M059J (cell line): Measurements from ENCODE around the gene VPS52. TPM values are rescaled to one million over a fixed set of nuclear protein-coding genes. Genes with fewer than 3 reads are reported as not detected.
A peak's percentile ranks its signal among the peaks of the same experiment; 100 is the strongest.
"Not testable (repeated sequence)": the region's sequence is repeated elsewhere in the genome, so short reads cannot be mapped to it uniquely, and the experiment has no call there.

Source experiments
- DNase-seq: peaks from one replicate; pipeline ENCODE4 v3.0.0-alpha.2; 2012; ENCODE audit warnings: low read depth
- total RNA-seq: library from RNA; depleted of rRNA; stranded (reverse); fragments of >200 nt; shearing (Covaris generic); gene quantifications from 2 replicates; pipeline ENCODE4 v1.2.3, GENCODE V29; 2014

Gene VPS52
- total RNA-seq, 1 experiment from 2014 or later = 45.3 TPM

DNA sequence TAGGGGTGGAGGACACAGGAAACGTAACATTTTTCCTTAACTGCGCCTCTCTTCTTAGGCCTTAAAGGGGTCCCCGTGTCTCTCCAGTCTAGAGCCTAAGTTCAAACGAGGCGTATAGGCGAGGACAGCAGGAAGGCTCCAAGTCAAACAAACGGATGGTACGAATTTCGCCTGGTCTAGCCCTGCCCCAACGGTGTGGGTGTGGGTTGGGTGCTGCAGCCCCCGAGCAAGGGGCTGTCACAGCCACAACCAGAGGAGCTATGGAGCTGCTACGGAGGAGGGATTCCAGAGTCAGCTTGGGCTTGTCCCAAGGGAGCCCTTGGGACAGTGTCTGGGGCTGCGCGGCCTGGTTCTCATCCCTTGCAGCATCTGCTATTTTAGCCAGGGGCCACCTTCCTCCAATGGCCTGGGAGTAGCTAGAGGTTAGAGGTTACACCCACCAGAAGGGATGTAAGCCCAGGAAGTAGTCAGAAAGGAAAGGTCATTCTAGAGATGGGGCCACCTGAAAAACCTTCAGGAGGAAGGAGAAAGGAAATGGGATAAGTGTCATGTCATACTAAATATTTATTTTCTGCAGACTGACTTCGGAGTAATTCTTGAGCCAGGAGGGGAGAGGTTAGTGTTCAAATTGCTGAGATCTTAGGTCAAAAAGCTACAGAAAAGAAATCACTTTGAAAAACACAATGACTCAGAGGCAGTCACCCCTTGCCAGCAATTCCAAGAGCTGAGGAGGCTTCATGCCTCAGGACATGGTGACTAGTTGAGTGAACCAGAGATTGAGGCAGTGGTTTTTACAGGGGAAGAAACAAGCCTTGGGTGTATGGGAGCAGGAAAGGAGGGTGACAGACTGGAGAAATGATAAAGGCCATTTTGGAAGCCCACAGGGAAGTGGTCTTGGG, 21.7 kb downstream of the VPS52 start:
- peak; percentile 99 for DNase-seq

- DNase-seq = peak; percentile 100
These were observed 22.5 kb downstream of the VPS52 start for GRCh38 chr6:33248932-33249731.

DNA sequence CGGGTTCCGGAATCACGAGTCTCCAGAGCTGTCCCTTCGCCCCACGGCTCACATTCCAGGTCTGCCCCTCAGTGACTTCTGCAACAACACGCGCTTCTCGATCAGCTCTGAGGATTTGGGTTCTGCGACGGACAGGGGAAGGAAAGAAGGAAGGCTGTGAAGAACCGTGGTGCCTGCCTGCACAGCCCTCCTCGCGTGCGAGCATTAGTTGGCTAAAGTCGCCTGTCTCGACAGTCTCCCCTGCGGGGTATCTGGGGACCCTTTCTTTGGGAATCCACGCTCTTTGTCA, 23.1 kb downstream of the VPS52 start:
- peak; percentile 80 for DNase-seq

- DNase-seq = peak; percentile 91
These were observed 23.6 kb downstream of the VPS52 start for GRCh38 chr6:33247977-33248642.

GRCh38 chr6:33243476-33243875, 28.2 kb downstream of the VPS52 start:
- DNase-seq = no peak

GRCh38 chr6:33241968-33242367, 29.7 kb downstream of the VPS52 start:
- no peak for DNase-seq

- DNase-seq = no peak
These were observed 33.9 kb downstream of the VPS52 start for GRCh38 chr6:33237741-33238140.

DNA sequence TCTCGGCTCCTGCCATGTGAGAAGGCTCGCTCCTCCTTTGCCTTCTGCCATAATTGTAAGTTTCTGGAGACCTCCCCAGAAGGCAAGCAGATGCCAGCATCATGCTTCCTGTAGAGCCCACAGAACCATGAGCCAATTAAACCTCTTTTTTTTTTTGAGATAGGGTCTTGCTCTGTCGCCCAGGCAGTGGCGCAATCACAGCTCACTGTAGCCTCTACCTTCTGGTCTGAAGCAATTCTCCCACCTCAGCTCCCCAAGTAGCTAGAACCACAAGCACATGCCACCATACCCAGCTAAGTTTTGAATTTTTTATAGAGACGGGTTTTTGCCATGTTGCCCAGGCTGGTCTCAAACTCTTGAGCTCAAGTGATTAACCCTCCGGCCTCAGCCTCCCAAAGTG, 34.8 kb downstream of the VPS52 start:
- DNase-seq = no peak

DNA sequence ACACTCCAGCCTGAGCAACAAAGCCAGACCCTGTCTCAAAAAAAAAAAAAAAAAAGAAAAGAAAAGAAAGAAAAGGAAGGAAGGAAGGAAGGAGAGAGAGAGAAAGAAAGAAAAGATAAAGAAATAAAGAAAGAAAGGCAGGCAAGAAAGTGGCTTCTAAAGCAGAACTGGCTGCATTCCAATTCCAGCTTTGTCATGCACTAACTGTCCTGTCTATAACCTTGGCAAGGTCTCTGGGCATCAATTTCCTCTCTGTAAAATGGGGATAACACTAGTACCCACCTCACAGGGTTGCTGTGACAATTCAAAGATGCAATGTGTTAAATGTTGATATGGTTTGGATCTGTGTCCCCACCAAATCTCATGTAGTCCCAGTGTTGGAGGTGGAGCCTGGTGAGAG, 35.3 kb downstream of the VPS52 start:
- no peak for DNase-seq

DNA sequence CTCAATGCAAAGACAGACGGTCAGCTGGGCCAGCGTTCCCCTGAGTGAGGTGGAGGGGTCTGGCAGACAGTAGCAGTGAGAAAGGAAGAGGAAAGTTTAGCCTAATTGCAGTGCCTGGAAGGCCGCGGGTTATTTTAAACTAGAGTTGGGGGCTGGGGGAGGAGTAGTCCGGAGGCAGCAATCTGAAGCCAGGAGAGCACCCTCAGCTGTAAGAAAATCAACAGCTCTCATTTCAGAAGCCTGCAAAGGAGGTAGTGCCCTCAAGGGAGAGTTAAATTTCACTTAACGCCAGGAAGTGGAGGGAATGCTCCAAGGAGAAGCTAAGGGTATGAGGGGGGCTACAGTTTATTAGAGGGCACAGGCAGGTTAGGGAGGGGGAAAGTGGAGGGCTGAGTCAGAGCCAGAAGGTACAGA, 36.4 kb downstream of the VPS52 start:
- DNase-seq = no peak

GRCh38 chr6:33226503-33227120, 45.1 kb downstream of the VPS52 start:
- not testable (repeated sequence) for DNase-seq

DNA sequence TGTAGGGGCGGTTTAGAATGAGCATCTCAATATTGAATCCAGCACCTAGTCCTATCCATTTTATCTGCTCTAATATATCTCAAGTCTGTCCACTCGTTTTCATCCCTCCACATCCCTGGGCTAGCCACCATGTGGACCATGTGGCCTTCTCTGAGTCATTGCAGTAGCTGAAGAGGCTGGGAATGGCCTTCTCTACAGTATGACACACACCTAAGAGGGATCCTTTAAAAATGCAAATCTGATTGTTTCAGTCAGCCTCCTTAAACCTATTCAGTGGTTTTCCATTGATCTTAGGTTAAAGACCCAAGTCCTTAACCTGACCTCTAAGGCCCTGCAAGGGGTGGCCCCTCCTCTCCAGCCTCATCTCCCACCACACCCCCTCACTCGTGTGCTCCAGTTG, 54.0 kb downstream of the VPS52 start:
- DNase-seq = peak; percentile 57

DNA sequence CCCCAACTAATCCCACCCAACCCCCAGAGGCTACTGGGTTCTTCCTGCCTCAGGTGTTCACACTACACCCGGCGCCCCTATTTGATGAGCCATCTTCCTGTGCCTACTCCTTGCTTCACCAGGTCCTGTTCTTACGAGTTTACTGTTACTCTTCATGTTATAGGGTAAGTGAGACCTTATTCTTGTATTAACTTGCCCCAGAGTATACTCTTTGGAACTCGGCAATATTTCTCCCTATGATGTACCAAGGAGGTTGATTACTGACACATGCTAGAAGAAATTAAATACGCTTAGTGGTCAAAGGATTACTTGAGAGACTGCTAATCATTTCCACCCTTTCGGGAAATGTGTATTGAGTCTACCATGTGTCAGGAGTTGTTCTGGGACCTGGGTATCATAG, 54.4 kb downstream of the VPS52 start:
- no peak for DNase-seq

DNA sequence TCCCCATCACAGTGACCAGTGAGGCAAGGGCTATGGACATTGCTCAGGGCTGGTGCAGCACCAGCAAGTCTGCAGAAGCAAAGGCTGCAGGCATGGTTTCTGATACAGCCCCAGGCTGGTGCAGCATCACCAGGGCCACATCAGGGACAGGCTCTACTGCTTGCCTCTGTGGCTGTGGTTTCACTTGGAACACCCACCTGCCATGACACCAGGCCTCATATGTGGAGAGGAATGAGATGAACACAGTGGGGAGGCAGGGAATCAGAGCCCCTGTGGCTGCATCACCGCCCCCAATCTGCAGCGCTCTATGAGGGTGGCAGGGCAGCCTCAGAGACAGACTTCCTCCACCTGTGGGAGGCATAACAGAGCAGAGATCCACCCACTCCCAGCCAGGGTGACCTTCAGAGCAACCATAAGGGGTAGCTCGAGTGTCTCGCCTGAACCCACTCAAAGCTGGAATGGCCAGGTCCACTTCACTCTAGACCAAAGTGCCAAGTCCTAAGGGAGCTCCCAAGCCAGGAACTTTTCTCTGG, 55.5 kb downstream of the VPS52 start:
- DNase-seq = no peak

DNA sequence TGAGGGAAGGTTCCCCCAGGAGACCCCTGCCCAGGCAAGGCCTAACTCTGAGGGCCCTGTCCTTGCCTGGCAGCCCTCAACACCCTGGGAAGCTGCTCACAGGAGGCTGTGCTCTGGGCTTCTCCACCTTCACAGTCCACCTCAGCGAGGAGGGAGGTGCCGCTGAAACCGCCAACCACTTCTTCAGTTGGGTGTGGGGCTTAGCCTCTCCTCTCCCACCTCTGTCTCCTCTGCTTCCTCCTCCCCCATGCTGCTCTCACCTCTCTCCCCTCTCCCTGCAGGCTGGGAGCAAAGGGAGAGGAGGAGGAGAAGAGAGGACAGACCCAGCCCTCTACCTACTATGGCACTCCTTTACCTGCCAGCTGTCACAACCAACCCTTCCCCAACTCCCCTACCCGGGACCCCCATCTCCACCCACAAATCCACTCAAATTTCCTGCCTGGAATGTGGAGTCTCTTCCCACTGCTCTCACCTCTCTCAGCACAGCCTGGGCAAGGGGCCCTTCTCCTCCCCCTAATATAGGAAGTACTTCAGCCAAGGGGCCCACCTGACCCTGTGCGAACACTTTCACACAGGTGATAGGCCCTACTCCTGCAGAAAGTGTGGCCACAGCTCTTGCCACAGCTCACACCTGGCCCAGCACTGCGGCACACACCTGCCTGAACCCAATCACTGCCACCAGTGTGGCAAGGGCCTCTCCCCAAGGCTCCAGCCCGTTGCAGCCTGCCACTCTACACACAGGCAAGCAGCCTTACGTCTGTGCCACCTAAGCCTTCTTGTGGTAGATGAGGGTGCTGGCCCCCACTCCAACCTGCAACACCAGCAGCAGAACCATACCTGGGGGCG, 56.2 kb downstream of the VPS52 start:
- DNase-seq = no peak

DNA sequence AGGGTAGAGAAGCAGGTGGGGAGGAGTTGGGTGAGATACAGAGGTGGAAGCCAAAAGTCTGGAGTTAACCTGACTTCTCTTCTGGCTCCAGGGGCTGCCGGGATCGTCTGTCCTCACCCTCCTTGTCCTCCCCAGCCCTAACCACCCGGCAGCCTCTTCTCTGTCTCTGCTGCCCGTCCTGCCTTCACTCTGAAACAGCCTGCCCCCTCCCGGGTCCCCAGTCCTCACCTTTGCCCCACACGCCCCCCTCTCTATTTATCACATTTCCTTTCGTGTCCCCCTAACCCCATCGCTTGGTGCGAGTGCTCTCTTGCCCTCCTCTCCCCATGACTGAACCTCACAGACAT, 57.7 kb downstream of the VPS52 start:
- DNase-seq = no peak

- DNase-seq = peak; percentile 60
These were observed 58.3 kb downstream of the VPS52 start for GRCh38 chr6:33213166-33213988.

- DNase-seq = no peak
These were observed 58.9 kb downstream of the VPS52 start for GRCh38 chr6:33212857-33213165.

- DNase-seq = no peak
These were observed 59.8 kb downstream of the VPS52 start for GRCh38 chr6:33211666-33212422.

GRCh38 chr6:33211136-33211535, 60.5 kb downstream of the VPS52 start:
- DNase-seq = no peak
